ENCODE data around the gene SLCO3A1. TPM values are rescaled to one million over a fixed set of nuclear protein-coding genes. Genes with fewer than 3 reads are reported as not detected.

SLCO3A1 gene
- total RNA-seq, 1 experiment from 2014 or later = 5.1 TPM

DNA sequence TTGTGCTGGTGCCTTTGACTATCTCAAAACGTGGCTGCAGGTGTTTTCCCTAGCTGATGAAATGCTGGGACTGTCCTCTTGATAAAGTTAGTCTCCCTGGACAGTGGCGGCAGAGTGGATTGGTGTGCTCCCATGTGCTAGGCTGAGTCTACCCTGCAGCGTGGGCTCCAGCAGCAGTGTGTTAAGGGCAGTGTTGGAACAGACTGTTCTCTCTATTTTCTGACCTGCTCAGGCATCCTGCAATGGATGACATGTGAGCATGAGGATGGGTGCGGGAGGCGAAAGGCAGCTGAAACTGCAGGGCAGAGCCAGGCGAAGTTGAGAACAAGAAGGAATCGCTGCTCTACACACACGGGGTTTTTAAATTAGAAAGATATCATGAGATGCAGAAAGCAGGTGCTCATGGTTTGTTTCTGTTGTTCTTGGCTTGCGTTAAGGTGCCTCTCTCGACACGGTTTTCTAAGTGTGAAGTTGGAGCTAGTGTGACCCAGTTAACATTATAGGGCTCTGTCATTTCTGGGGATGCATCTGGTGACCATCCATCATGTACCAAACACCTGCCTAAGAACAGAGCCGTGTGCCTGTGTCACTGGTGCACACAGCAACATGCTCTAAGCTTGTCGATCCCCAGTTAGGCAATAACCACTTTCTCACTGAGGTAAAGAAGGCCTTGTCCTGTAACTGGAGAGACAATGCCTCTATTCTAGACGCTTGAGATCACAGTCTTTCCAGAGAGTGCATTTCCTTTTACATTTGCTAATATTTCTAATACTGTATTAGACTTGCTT, 44.3 kb downstream of the SLCO3A1 start:
- Histone ChIP-seq H3K9me2 (ENCODE audit: insufficient read depth) (no peaks in the 10 kb centered on the region), H4K20me1 (ENCODE audit: insufficient read depth) (no peaks in the 10 kb centered on the region), H3K4me1 (ENCODE audit: control insufficient read depth in 1 of 2, insufficient read depth in 2 of 2, low read length in 2 of 2) (no peaks in the 10 kb centered on the region), H3K79me2 (ENCODE audit: insufficient read depth, low read length) (no peaks in the 10 kb centered on the region), H3K27ac (ENCODE audit: low read depth, low read length) (no peak overlapping the region), H3K9me3 (ENCODE audit: control insufficient read depth in 1 of 2, insufficient read depth in 1 of 2, low read depth in 1 of 2, low read length in 2 of 2) (no peaks in the 10 kb centered on the region), H3K4me3 (replicated peaks in 1 of 2; ENCODE audit: low read depth in 1 of 2, low read length in 2 of 2) (no peak overlapping the region), H2AFZ (ENCODE audit: low read depth, low read length, poor library complexity, severe bottlenecking) (no peak overlapping the region), H3K4me2 (ENCODE audit: low read length) (no peak overlapping the region), H3K36me3 (ENCODE audit: control insufficient read depth in 1 of 2, insufficient read depth in 2 of 2, low read length in 2 of 2) (no peaks in the 10 kb centered on the region), H3K9ac (ENCODE audit: low read length) (no peak overlapping the region), H3K27me3 (ENCODE audit: insufficient read depth, low read length) (no peaks in the 10 kb centered on the region)
- RAD21 ChIA-PET (ENCODE audit: low non-redundant PET in 1 of 2, low total read pairs in 2 of 2, uncharacterized antibody in 2 of 2, unreplicated experiment in 2 of 2) = interaction anchor here in 1 of 2 experiments (0.6 kb wide), 1 partner anchor 839 kb away, joined by 3 read pairs; no protein-coding TSS in a partner anchor
- BruUV-seq (replicated peaks) = no TSS peak
- POLR2A ChIA-PET = no interaction called here
- intact Hi-C loops (cut with micrococcal nuclease) = no loop called here
- ATAC-seq (no peak), DNase-seq (ENCODE audit: low read depth, low spot score) (no peak)
- CTCF ChIA-PET = no interaction called here
- TF ChIP-seq CBX3 (IDR thresholded peaks at IDR 0.05; ENCODE audit: low read depth) (no peak), RAD21 (IDR thresholded peaks at IDR 0.05; ENCODE audit: low read depth) (no peak), EZH2phosphoT487 (IDR thresholded peaks at IDR 0.05; ENCODE audit: borderline replicate concordance) (no peak), POLR2AphosphoS5 (IDR thresholded peaks at IDR 0.05; ENCODE audit: low read depth, low read length) (no peak), TCF7L2 (IDR thresholded peaks at IDR 0.05; ENCODE audit: borderline replicate concordance, extremely low read depth, insufficient read depth, insufficient read length) (no peak), CEBPB (IDR thresholded peaks at IDR 0.05; ENCODE audit: low read depth) (no peak), ELF1 (IDR thresholded peaks at IDR 0.05; ENCODE audit: borderline replicate concordance, low read depth) (no peak), FOSL1 (IDR thresholded peaks at IDR 0.05; ENCODE audit: low read depth) (no peak), EZH2 (IDR thresholded peaks at IDR 0.05) (no peak)
- TF ChIP-seq, protein P1, sequence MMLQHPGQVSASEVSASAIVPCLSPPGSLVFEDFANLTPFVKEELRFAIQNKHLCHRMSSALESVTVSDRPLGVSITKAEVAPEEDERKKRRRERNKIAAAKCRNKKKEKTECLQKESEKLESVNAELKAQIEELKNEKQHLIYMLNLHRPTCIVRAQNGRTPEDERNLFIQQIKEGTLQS (IDR thresholded peaks at IDR 0.05) = no peak

- no peaks in the 10 kb centered on the region for H4K20me1 ChIP-seq (ENCODE audit: insufficient read depth)
- no peaks in the 10 kb centered on the region for H3K36me3 ChIP-seq (ENCODE audit: control insufficient read depth in 1 of 2, insufficient read depth in 2 of 2, low read length in 2 of 2)
- H3K79me2 ChIP-seq (ENCODE audit: insufficient read depth, low read length) = no peaks in the 10 kb centered on the region
- H3K27me3 ChIP-seq (ENCODE audit: insufficient read depth, low read length) = no peaks in the 10 kb centered on the region
- ATAC-seq (no peak), DNase-seq (ENCODE audit: low read depth, low spot score) (no peak)
- no peak overlapping the region for H3K27ac ChIP-seq (ENCODE audit: low read depth, low read length)
- POLR2A ChIA-PET = no interaction called here
- no peaks in the 10 kb centered on the region for H3K9me2 ChIP-seq (ENCODE audit: insufficient read depth)
- no peak overlapping the region for H3K4me3 ChIP-seq (replicated peaks in 1 of 2; ENCODE audit: low read depth in 1 of 2, low read length in 2 of 2)
- CTCF ChIA-PET = no interaction called here
- BruUV-seq (replicated peaks) = no TSS peak
- RAD21 ChIA-PET (ENCODE audit: low non-redundant PET in 1 of 2, low total read pairs in 2 of 2, uncharacterized antibody in 2 of 2, unreplicated experiment in 2 of 2) = no interaction called here
- no peaks in the 10 kb centered on the region for H3K4me1 ChIP-seq (ENCODE audit: control insufficient read depth in 1 of 2, insufficient read depth in 2 of 2, low read length in 2 of 2)
- no peaks in the 10 kb centered on the region for H3K9me3 ChIP-seq (ENCODE audit: control insufficient read depth in 1 of 2, insufficient read depth in 1 of 2, low read depth in 1 of 2, low read length in 2 of 2)
- H3K9ac ChIP-seq (ENCODE audit: low read length) = no peak overlapping the region
- no peak overlapping the region for H2AFZ ChIP-seq (ENCODE audit: low read depth, low read length, poor library complexity, severe bottlenecking)
- intact Hi-C loops (cut with micrococcal nuclease) = no loop called here
- H3K4me2 ChIP-seq (ENCODE audit: low read length) = no peak overlapping the region
- TF ChIP-seq EZH2phosphoT487 (IDR thresholded peaks at IDR 0.05; ENCODE audit: borderline replicate concordance) (no peak), RAD21 (IDR thresholded peaks at IDR 0.05; ENCODE audit: low read depth) (no peak), REST (IDR thresholded peaks at IDR 0.05; ENCODE audit: low read depth) (no peak), EZH2 (IDR thresholded peaks at IDR 0.05) (no peak), CEBPB (IDR thresholded peaks at IDR 0.05; ENCODE audit: low read depth) (no peak), FOSL1 (IDR thresholded peaks at IDR 0.05; ENCODE audit: low read depth) (no peak), JUND (IDR thresholded peaks at IDR 0.05) (no peak), ZFX (IDR thresholded peaks at IDR 0.05) (no peak), POLR2AphosphoS5 (IDR thresholded peaks at IDR 0.05; ENCODE audit: low read depth, low read length) (no peak), YY1 (IDR thresholded peaks at IDR 0.05; ENCODE audit: extremely low read depth, insufficient replicate concordance, low read depth, low read length) (no peak), TCF7L2 (IDR thresholded peaks at IDR 0.05; ENCODE audit: borderline replicate concordance, extremely low read depth, insufficient read depth, insufficient read length) (no peak), POLR2A (IDR thresholded peaks at IDR 0.05; ENCODE audit: borderline replicate concordance, extremely low read depth, insufficient read depth, insufficient read length) (no peak)
- TF ChIP-seq, protein P1 (IDR thresholded peaks at IDR 0.05) = no peak
- TF ChIP-seq, protein P2, sequence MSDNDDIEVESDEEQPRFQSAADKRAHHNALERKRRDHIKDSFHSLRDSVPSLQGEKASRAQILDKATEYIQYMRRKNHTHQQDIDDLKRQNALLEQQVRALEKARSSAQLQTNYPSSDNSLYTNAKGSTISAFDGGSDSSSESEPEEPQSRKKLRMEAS (IDR thresholded peaks at IDR 0.05) = no peak
Observed at GRCh38 chr15:91898843-91899242, 45.3 kb downstream of the SLCO3A1 start.

All from HCT116 (cell line).